ENCODE data around the gene IL1RAPL2.
"Not testable (repeated sequence)": the region's sequence is repeated elsewhere in the genome, so short reads cannot be mapped to it uniquely, and the experiment has no call there.

IL1RAPL2 gene

GRCh38 chrX:105645667-105646357 is 1079.8 kb downstream of the IL1RAPL2 start:
- no peak for DNase-seq

DNA sequence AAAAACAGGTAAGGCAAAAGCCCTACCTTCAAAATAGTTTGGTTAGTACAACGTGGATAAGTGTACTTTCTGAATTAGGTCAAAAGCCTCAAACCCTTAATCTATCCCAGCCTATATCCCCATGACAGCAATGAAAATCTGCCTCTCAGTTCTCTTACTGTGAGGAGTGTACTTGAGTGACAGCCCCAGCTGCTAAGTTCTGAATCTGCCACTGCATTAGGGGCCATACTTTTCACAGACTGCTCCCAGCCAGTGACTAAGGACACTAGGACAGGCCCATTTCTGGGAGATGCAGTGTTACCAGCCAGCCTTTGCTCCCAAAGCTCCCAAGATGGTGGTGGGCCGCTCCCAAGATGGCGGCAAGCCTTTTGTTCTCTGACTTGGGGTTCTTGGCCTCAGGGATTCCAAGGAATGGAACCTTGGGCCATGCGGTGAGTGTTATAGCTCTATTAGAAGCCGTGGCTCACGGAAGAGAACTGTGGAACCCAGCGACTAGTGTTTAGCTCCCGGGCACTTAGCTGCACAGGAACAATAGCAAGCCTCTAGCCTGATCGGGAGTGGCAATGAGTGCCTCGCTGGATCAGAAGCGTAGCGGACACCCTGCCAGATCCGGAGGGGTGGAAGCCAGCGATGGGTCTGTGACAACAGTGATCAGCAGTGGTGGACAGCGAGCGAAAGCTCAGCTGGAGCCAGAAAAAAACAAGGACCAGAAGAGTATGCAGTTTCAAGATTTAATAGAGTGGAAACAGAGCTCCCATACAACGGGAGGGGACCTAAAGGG is 1080.8 kb downstream of the IL1RAPL2 start:
- DNase-seq = no peak

GRCh38 chrX:105647749-105648148 is 1081.8 kb downstream of the IL1RAPL2 start:
- DNase-seq = no peak

DNA sequence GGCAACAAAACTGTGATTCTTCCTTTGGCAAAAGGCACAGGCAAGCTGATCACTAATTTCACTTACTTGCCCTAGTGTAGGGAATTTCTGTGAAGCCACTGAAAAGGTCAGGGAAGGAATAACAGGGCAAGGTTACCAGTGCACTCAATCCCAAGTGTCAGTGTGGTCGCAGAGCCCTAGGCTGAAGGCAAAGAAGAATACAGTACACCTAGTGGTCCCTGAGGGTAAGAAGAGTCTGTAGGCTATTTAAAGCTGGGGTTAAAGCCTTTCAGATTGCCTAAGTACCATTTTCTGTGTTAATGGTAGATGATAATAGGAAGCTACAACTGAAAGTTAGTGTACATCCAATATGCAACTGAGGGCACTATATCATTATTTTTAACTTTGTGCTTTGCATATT is 1082.7 kb downstream of the IL1RAPL2 start:
- DNase-seq = no peak

- no peak for DNase-seq
Measured at GRCh38 chrX:105650577-105650976, 1084.6 kb downstream of the IL1RAPL2 start.

DNA sequence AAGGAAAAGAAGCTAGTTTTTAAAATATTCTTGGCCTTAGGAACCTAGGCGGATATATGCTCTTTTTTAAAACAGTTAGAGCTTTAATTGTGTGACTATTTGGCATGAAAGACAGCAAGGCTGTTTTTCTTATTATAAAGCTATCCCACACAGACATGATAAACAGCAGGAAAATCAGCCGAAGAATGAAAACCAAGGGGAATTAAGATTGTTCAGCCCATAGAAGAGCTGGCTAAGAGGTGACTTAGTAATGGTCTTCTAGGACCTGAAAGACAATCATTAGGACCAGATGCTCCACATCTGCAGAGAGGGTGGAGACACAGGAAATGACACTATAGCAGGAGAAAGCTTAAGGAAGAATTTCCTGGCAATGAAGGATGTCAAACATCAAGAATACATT is 1085.0 kb downstream of the IL1RAPL2 start:
- DNase-seq = no peak

- DNase-seq = no peak
Measured at GRCh38 chrX:105653891-105654290, 1087.9 kb downstream of the IL1RAPL2 start.

DNA sequence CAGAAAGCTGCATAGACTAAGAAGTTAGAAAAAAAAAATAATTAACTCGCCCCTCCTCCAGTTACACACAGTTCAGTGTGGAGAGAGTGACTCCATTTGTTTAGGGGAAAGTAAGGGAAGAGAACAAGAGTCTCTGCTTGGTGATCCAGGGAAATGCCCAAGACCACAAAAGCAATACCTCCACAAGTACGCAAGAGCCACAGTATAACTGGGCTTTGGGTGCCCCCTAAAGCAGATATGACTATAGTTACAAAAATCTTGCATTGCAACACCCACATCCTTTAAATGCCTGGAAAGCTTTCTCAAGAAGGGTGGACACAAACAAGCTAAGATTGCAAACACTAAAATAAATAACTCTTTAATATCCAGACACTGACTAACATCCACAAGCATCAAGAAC is 1092.1 kb downstream of the IL1RAPL2 start:
- no peak for DNase-seq

DNA sequence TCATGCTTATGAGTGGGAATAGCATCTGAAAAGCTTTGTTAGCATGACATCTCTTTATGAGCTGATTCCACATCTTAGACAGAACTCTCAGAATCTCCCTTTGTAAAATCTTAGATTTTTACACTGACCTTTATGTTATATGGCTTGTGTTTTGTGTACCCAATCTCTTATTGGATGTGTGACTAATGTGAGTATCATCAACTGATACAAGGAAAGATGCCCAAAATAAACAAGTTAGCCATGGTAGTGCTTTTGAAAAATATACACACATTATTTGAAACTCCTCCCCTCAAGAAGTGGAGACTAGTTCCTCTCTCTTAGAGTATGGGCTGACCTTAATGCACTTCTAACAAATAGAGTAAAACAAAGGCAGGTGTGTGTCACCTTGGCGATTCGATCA is 1096.2 kb downstream of the IL1RAPL2 start:
- no peak for DNase-seq

GRCh38 chrX:105664243-105664642 is 1098.2 kb downstream of the IL1RAPL2 start:
- no peak for DNase-seq

DNA sequence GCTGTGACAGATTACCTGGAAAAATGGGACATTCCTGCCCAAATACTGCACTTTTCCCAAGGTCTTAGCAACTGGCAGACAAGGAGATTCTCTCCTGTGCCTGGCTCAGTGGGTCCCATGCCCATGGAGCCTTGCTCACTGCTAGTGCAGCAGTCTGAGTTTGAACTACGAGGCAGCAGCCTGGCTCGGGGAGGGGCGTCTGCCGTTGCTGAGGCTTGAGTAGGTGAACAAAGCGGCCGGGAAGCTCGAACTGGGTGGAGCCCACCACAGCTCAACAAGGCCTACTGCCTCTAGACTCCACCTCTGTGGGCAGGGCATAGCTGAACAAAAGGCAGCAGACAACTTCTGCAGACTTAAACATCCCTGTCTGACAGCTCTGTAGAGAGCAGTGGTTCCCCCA is 1118.3 kb downstream of the IL1RAPL2 start:
- DNase-seq = not testable (repeated sequence)

DNA sequence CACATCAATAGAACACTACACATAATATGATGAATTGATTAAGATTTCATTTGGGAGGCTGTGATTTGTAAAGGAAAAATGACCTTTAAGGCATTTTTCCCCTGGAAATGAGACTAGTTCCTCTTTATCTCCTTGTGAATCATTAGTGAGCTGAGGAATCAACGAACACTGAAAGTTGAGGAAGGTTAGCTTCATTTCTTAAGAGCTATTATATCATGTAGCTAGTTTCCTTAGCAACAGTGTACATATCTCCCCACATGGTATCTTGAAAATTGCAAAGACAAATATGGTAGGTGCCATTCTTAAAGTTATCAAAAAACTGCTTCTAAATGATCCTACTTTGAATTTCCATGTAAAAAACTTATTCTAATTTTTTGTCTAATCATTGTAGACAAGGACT is 1128.8 kb downstream of the IL1RAPL2 start:
- DNase-seq = no peak

GRCh38 chrX:105695451-105695850 is 1129.5 kb downstream of the IL1RAPL2 start:
- no peak for DNase-seq

DNA sequence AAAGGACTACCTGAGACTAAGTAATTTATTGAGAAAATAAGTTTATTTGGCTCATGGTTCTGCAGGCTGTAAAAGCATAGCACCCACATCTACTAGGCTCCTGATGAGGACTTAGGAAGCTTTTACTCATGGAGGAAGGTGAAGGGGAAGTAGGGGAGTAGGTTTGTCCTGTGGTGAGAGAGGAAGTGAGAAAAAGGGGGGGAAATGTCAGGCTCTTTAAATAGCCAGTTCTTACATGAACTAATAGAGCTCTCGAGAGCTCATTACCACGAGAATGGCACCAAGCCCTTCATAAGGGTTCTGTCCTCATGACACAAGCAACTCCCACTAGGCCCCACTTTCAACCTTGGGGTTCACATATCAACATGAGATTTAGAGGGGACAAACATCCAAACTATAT is 1130.9 kb downstream of the IL1RAPL2 start:
- DNase-seq = no peak

DNA sequence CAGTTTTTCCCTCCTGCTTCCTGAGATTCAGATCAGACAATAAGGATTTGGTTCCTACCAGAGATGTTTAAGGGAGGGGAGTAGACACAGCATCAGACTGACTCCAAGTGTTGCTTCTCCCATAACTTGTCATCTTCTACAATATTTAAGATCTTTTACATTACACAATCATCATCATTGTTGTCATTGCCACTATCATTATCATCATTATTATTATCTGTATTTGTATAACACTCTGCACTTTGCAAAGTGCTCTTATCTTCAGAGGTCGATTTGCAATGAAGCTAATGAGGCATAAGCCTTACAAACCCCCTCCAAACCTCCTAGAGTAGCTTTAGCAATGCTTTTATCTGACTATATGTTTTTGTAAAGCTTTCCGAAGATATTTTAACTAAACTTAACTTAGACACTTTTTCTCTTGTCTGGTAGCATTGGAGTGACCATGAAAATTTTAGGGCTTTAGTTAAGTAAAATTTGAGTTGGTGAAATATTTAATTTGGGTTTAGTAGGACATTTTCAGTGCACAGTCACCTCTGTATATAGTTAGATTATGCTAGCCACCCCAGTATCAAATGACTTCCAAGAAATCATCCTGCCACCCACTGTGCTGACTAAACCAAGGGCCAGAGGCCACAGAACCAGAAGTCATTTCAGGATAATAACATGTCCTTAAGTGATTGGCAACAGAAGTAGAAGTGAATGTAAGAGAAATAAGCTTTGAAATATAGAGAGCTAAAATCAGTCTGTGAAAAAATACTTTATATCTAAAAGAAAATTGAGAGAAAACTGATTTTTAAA is 1132.2 kb downstream of the IL1RAPL2 start:
- no peak for DNase-seq

DNA sequence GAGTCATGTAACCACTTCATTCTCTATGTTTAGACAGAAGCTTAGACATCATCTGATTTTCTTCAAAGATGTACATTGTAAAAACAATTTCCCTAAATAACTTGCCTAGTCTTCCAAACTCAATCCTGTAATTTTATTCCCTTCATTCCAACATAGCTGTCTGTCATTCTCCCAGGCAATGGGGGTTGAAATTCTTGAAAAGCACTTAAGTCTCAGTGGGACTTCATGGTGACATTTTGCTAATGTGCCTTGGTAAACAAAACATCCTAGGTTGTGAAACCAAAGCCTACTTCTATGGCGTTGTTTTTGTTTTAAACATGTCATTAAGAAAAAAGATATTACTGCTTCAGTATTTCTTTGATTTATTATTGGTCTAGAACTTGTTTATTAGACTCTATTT is 1134.3 kb downstream of the IL1RAPL2 start:
- no peak for DNase-seq

- DNase-seq = no peak
Measured at GRCh38 chrX:105701310-105702052, 1135.5 kb downstream of the IL1RAPL2 start.

GRCh38 chrX:105703876-105704275 is 1137.9 kb downstream of the IL1RAPL2 start:
- DNase-seq = no peak

- DNase-seq = no peak
Measured at GRCh38 chrX:105706041-105706440, 1140.0 kb downstream of the IL1RAPL2 start.

- no peak for DNase-seq
Measured at GRCh38 chrX:105711805-105712204, 1145.8 kb downstream of the IL1RAPL2 start.

DNA sequence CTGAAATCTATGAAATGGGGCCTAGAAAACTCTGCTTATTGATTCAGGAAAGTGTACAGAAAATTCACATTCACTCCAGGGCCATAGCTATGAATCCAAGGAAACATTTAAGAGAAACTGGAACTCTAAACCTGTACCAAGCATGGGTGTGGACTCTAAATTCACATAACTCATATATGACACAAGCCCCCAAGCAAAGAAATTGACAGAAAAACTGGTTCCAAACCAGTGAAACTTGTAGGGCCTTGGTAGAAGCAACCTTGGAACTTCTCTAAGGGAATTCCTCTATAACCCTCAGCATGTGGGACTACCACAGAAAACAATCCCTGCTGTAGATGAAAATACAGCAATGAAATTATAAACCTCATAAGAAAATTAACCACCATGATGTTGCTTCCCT is 1149.7 kb downstream of the IL1RAPL2 start:
- no peak for DNase-seq

DNA sequence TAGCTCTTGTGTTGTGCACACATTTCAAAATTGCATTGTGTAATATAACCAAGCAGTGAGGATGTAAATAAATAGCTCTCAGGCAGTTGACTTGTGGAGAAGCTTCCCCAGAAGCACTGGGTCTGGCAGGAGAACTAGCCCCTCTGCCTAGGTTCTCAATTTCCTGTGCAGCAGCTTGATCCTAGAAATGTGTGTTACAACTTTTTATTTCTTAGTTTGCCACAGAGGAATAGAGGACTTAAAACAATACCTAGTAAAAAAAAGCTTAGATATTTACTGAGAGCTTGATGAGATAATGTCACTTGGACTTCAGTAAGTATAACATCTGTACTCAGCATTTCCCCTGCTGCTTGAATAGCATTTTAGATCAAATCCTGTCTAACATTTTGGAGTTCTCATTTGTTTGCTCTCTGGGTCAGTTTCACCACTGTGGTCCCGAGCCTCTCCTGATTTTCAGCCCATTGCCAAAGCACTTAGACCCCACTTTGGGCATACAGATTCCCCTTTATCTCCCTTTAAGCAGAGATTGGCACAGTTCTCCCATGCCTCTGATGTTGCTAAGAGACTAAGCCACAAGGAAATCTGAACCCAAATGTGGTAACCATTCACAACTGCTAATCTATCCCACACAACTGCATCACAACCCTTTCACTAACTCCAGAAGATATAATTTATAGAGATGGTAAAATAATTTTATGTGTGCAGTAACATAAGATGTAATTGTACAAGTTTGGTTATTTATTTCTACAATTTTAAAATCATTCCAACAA is 1158.2 kb downstream of the IL1RAPL2 start:
- no peak for DNase-seq
